ENCODE results near the gene NXN.

The NXN gene

GRCh38 chr17:962166-962565 lies 17.4 kb downstream of the NXN start:
- no peak for TF ChIP-seq CTCF (IDR thresholded peaks at IDR 0.05)

GRCh38 chr17:958712-959451 lies 20.7 kb downstream of the NXN start:
- TF ChIP-seq CTCF (IDR thresholded peaks at IDR 0.05) = no peak

GRCh38 chr17:957856-958421 lies 21.6 kb downstream of the NXN start:
- no peak for TF ChIP-seq CTCF (IDR thresholded peaks at IDR 0.05)

GRCh38 chr17:956905-957304 lies 22.7 kb downstream of the NXN start:
- no peak for TF ChIP-seq CTCF (IDR thresholded peaks at IDR 0.05)

GRCh38 chr17:954431-955164 lies 25.0 kb downstream of the NXN start:
- TF ChIP-seq CTCF (IDR thresholded peaks at IDR 0.05) = no peak

- TF ChIP-seq CTCF (IDR thresholded peaks at IDR 0.05) = no peak
Measured at GRCh38 chr17:953767-954166, 25.8 kb downstream of the NXN start.

- no peak for TF ChIP-seq CTCF (IDR thresholded peaks at IDR 0.05)
Measured at GRCh38 chr17:951325-952132, 28.0 kb downstream of the NXN start.

Measured in LNCAP (cell line).